Measurements from ENCODE around the gene IGF2R. TPM values are rescaled to one million over a fixed set of nuclear protein-coding genes. Genes with fewer than 3 reads are reported as not detected.
"Not testable (repeated sequence)": the region's sequence is repeated elsewhere in the genome, so short reads cannot be mapped to it uniquely, and the experiment has no call there.

The IGF2R gene
- polyA plus RNA-seq, 1 donor: 124 TPM

GRCh38 chr6:159951772-159952171 lies 17.1 kb upstream of the IGF2R start:
- no peak for DNase-seq (ENCODE audit: low read depth)

DNA sequence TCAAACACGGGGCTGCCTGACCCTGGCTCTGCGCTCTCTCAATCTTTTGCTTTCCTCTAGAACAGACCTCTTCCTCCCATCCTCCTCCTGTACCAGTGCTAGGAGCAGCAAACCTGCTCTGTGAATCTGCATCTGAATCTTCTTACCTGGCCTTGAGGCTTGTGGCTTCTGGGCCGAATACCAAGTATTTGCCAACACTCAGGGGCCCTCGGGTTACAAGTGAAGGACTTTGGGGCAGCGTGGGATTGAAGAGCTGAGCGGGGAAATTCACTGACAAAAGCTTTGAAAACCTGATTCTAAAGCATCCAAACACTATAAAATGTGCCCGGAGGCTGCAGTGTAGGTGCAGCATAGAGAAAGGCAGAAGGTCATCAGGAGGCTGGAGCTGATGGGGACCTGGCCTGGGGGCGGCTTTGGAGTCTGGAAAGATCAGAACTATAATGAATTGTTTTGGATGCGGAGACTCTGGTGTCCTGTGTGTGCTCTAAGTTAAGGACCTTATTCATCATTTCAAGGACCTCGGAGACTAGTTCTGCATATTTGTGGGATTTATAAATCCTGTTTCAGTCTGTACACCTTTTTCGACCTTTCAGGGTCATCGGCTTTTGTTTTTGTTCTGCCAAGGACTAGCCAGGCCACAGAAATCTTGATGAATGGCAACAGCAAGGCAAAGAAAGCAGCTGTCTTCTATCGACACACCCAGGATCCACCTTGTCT lies 16.4 kb upstream of the IGF2R start:
- DNase-seq (ENCODE audit: low read depth): no peak

- DNase-seq (ENCODE audit: low read depth): no peak
These were observed 15.7 kb upstream of the IGF2R start for GRCh38 chr6:159953091-159953601.

GRCh38 chr6:159955945-159956361 lies 12.9 kb upstream of the IGF2R start:
- DNase-seq (ENCODE audit: low read depth): no peak

- no peak for DNase-seq (ENCODE audit: low read depth)
These were observed 11.7 kb upstream of the IGF2R start for GRCh38 chr6:159957071-159957673.

DNA sequence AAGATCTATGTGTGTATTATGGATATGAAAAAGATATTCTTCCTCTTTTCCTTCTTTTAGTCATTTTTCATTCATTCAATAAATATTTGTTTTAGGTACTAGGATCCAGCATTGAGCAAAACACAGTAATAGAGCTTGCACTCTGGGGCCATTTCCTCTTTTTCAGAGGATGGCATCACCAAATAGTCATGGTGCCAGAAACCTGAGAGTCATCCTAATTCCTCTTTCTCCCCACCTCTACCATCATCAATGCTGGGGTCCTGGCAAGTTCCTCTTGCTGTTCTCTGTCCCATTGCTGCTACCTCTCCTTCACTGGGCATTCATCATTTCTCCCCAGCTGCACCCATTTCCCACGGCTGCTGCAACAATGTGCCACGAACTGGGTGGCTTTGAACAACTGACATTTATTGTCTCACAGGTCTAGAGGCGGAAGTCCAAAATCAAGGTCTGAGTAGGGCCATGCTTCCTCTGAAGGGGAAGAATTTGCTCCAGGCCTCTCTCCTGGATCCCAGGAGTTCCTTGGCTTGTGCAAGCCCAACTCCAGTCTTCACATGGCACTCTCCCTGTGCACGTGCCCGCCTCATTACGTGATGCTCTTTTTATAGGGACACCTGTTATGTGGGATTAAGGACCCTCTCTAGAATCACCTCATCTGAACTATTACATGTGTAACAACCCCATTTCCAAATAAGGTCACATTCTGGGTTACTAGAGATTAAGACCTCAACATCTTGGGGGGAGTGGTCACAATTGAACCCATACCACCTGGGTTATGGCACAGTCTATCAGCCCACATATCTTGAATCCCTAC lies 9.5 kb upstream of the IGF2R start:
- DNase-seq (ENCODE audit: low read depth): no peak

DNA sequence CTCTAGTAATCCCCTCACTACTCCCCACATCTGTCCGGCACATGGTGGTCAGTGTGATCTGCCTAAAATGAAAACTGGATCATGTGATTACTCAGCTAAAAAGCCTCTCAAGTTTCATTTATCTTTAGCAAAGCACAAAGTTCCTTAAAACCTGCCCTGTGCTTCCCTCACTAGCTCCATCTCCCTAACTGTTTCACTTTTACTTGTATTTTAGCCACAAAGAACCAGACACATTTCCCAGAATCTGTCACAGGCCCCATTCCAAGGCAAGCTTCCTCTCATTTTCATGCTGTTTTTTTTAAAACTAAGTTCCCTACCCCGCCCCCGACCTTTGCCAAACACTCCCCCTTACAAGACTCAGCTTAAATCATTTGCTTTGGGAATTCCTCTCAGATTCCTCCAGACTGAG lies 8.9 kb upstream of the IGF2R start:
- no peak for DNase-seq (ENCODE audit: low read depth)

DNA sequence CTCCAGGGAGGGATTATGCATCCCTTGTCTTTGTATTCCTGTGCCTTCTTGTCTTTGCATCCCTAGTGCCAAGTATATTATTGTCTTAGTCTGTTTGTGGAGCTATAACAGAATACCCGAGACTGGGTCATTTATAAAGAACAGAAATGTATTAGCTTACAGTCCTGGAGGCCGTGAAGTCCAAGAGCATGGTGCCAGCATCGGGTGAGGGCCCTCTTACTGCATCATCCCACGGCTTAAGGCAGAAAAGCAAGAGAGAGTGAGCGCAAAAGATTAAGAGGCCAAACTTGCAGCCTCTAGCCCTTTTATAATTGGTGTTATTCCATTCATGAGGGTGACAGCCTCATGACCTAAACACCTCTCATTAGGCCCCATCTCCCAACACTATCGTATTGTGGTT lies 8.4 kb upstream of the IGF2R start:
- DNase-seq (ENCODE audit: low read depth): no peak

DNA sequence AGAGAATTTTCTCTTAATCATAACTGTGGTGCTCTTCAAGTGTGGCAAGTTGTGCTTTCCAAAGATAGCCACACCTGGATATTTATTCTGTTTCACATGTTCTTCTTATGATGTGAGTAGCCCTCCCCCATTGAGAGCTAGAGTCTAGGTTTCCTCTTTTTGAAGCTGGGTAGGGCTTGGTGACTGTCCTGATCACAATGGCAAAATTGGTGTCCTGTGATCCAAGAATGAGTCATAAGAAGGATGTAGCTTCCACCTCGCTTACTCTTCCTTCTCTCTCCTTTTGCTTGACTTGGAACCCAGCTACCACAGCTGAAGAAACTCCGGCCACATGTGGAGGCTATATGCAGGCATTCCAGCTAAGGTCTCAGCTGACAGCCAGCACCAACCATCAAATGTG lies 7.4 kb upstream of the IGF2R start:
- no peak for DNase-seq (ENCODE audit: low read depth)

- DNase-seq (ENCODE audit: low read depth): no peak
These were observed 5.8 kb upstream of the IGF2R start for GRCh38 chr6:159963111-159963510.

DNA sequence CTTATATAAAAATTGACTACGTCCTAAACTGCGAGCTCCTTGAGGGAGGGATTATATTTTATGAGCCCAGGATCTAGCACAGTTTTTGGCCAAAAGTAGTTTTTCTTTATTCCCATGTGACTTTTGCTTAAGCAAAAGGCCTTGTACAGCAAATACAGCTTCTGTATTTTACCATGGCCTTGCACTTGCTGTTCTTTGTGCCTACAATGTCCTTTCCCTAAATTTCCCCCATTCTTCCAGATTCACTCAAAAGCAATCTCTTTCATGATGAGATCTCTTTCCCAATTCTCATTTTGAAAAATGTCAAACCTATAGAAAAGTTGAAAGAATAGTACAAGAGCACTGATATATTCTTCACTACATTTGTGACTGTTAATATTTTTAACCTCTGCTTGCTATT lies 4.8 kb upstream of the IGF2R start:
- no peak for DNase-seq (ENCODE audit: low read depth)

- no peak for DNase-seq (ENCODE audit: low read depth)
These were observed 2.5 kb upstream of the IGF2R start for GRCh38 chr6:159966339-159966738.

- no peak for DNase-seq (ENCODE audit: low read depth)
These were observed 1.9 kb upstream of the IGF2R start for GRCh38 chr6:159966981-159967380.

GRCh38 chr6:159967621-159968020 lies 1.3 kb upstream of the IGF2R start:
- not testable (repeated sequence) for DNase-seq (ENCODE audit: low read depth)

- DNase-seq (ENCODE audit: low read depth): no peak
These were observed 476 bp downstream of the IGF2R start for GRCh38 chr6:159969204-159969912.

DNA sequence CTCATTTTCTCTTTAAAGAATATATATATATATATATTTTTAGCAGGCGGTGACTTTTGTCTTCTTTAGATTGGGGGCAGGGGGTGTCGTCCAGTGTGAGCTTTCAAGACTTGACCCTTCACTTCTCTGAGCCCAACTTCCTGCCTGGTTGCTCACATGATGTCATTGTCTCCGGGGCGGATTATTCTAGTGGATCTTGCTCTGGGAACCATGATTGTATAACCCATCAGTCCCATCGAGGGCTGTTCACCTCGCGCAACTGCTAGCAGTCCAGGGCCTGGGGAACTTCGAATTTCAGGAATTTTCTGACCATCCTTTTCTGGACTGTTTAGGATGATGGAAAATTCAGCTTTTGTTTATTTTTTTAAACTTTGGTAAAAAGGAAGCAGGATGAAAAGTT lies 1.0 kb downstream of the IGF2R start:
- peak; percentile 69 for DNase-seq (ENCODE audit: low read depth)

DNA sequence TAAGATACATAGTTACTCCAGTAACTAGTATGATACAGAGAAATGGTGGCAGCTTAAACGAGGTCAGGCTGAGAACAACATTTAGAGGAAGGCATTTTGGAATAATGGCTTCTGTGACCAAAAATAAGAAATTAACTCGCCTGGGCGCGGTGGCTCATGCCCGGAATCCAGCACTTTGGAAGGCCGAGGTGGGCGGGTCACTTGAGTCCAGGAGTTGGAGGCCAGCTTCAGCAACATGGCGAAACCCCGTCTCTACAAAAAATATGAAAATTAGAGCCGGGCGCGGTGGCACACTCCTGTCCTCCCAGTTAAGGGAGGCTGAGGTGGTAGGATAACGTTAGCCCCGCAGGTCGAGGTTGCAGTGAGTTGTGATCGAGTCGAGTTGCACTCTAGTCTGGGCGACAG lies 1.8 kb downstream of the IGF2R start:
- DNase-seq (ENCODE audit: low read depth): no peak

DNA sequence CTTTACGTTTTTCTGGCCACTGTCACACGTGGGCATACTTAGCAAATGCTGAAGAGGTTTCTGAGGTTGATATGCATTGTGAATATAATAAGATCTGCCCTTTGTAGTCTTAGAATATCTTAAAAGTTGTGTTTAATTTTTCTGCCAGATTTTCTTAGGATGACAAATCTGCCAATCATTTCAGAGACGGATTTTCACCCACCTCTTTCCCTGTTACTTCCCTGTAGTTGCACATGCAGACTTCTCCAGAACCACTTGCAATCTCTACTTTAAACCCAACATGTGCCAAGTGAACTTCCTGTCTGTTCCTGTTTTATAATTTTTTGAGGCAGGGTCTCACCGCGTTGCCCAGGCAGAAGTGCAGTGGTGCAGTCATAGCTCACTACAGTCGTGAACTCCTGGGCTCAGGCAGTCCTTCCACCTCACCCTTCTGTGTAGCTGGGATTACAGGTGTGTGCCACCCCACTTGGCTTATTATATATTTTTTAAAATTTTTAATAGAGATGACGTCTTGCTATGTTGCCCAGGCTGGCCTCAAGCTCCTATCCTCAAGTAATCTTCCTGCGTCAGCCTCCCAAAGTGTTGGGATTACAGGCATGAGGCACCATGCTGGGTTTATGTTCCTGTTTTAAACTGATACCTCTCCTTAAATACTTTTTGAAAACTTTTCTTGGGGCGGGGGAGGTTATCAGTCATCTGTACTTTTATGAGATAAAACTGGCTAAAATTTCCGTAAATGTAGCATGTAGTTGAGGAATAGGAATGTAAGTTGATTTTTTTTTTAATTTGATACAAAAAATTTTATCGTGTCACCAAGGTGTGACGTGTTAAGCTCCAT lies 2.7 kb downstream of the IGF2R start:
- no peak for DNase-seq (ENCODE audit: low read depth)

DNA sequence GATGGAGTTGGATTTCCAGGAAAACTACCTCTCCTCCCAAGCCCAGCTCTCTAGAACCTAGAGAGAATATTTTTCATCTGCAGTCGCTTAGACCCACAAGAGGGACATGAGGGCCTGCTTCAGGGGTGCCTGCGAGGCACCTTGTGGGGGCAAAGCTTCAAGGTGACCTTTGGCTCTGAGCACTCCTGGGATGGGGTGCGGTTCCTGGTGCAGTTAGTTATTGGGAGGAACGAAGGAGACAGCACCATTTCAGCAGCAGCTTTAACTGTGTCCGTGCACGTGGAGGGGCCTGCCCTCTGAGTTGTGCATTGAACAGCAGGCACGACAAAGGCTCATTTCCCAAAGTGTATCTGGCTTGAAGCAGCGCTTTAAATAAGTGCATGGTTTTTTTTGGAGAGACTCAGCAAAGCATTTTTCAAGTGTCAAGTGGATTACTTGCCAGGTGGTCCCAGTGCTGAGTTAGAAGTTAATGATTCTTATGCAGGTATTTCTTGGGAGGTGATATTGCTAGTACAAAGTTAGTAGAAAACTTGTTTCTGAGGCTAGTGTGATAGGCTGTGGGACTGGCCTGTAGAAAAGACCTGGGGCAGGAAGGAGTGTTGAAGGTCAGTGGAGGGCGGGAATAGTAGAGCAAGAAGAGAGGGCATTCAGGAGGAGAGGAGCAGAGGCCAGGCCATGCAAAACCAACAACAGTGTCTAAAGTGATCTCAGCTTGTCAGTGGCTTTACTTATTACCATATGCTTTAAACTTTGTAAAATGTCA lies 3.8 kb downstream of the IGF2R start:
- DNase-seq (ENCODE audit: low read depth): no peak

GRCh38 chr6:159973406-159973805 lies 4.5 kb downstream of the IGF2R start:
- DNase-seq (ENCODE audit: low read depth): no peak
